Effector CD8-positive, alpha-beta T cell (primary cell): ENCODE data around the gene YIPF2.
"Not testable (repeated sequence)": the region's sequence is repeated elsewhere in the genome, so short reads cannot be mapped to it uniquely, and the experiment has no call there.

Source experiments
- DNase-seq: peaks from one replicate; lab custom pipeline; 2025; lab: John Stamatoyannopoulos, UW
- total RNA-seq, 4 experiments: gene quantifications; one replicate each; lab custom pipeline; 2026; lab: John Stamatoyannopoulos, UW

YIPF2 gene
- 29.3 to 48.6 (median 31.0) reads per million in 4 experiments for total RNA-seq

DNA sequence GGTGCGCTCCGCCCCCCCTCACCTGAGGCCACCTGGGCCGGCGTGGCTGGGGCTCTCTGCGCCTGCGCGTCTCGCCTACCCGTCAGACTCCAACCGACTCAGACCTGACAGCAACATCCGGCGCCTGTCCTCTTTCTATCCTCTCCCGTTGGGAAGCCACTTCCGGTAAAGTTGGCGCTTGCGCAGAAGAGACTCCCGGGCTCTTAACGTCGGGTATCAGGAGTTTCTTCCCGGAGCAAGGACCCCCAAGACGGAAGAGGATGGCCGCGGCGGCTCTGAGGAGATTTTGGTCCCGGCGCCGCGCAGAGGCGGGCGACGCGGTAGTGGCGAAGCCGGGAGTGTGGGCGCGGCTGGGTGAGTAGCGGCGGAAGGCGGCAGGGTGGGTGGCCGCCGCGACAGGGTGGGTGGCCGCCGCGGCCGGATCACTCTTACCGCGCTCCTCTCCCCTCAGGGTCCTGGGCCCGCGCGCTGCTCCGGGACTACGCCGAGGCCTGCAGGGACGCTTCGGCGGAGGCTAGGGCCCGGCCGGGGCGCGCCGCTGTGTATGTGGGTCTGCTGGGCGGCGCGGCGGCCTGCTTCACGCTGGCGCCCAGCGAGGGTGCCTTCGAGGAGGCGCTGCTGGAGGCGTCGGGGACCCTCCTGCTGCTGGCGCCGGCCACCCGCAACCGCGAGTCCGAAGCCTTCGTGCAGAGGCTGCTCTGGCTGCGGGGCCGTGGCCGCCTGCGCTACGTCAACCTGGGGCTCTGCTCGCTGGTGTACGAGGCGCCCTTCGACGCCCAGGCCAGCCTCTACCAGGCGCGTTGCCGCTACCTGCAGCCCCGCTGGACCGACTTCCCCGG, at the start of gene YIPF2, which contains the start of gene TIMM29:
Gene YIPF2, minus strand, starts transcription at position 77 of the 839 bp plus-strand sequence. CDS start 229 bp downstream, outside the sequence.
Gene TIMM29, plus strand, starts transcription at position 249 of the 839 bp plus-strand sequence. Its CDS starts 12 bp downstream, at position 261.
- DNase-seq = peak; percentile 91

DNA sequence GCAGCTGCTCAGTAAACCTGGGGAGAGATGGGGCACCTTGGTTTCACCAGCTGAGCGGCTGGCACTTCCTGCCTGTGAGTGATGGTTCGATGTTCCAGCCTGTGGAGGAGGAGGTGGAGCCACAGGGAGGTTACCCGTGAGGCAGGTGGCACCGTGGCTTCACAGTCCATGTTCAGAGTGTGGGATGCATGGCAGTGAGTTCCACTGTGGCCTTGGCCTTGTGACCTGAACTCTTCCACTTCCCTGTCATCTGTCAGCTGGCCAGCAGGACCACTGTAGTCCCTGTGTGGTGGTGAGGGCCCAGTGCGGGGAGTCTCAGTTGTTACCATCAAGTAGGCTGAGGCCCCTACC, 49.3 kb upstream of the YIPF2 start:
- no peak for DNase-seq

DNA sequence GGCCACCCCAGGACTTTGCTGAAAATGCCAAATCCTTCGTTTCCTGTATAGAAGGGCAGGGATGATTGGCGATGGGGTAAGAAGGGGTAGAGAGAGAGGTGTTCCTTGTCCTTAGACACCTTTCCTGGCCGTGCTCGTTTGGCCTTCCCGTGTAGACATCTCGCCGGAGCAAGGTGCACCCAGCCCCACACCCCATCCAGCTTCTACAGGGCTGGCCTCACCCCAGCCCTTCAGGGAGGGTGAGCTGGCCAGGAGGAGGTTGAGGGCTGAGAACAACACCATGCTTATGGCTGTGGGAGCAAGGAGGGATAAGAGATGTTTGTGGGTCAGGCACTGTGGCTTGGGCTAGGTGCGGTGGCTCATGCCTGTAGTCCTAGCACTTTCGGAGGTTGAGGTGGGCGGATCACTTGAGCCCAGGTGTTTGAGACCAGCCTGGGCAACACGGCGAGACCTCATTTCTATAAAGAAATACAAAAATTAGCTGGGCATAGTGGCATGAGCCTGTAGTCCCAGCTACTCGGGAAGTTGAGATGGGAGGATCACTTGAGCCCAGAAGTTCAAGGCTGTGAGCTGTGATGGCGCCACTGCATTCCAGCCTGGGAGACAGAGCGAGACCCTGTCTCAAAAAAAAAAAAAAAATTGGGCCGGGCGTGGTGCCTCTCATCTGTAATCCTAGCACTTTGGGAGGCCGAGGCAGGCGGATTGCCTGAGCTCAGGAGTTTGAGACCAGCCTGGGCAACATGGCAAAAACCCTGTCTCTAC, 47.9 kb upstream of the YIPF2 start:
- no peak for DNase-seq

DNA sequence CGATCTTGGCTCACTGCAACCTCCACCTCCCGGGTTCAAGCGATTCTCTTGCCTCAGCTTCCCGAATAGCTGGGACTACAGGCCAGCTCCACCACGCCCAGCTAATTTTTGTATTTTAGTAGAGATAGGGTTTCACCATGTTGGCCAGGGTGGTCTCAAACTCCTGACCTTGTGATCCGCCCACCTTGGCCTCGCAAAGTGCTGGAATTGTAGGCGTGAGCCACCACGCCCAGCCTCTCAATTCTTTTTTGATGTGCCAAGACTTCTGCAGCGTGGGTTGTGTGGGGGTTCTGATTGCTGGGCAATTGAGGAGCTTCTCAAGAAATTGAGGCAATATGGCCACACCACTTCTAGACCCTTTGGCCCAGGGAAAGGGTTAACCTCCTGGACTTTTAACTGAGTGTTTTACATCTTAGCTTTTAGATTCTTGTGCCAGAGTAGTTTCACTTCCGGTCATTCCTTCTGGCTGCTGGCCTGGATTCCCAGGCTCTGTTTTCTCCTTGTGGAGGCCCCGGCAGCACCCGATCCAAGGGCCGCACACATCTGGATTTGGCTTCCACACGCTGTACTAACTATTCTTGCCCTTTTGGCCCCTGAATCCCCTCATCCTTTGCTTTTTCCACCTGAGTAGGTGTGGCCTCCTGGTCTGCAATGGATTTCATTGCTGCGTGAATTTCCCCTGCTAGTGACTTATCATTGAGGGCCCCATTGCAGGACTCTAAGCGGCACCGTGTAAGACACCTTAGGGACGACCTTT, 47.1 kb upstream of the YIPF2 start:
- DNase-seq = no peak

DNA sequence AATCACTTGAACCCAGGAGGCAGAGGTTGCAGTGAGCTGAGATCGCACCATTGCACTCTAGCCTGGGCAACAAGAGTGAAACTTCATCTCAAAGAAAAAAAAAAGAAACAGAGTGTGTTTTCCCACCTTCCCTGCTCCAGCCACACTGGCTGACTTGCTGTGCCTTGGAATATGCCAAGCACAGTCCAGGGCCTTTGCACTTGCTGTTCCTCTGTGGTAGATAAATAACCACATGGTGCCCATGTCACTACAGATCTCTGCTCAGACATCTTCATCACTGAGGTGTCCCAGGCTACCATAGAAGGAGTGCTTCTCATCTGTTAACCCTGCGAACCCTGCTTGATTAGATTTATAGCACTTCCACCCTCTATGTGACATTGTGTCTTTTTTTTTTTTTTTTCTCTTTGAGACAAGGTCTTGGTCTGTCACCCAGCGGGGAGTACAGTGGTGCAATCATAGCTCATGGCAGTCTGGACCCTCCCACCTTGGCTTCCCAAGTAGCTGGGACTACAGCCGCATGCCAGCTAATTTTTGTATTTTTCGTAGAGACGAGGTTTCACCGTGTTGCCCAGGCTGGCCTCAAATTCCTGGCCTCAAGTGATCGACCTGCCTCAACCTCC, 42.8 kb upstream of the YIPF2 start:
- DNase-seq = no peak

DNA sequence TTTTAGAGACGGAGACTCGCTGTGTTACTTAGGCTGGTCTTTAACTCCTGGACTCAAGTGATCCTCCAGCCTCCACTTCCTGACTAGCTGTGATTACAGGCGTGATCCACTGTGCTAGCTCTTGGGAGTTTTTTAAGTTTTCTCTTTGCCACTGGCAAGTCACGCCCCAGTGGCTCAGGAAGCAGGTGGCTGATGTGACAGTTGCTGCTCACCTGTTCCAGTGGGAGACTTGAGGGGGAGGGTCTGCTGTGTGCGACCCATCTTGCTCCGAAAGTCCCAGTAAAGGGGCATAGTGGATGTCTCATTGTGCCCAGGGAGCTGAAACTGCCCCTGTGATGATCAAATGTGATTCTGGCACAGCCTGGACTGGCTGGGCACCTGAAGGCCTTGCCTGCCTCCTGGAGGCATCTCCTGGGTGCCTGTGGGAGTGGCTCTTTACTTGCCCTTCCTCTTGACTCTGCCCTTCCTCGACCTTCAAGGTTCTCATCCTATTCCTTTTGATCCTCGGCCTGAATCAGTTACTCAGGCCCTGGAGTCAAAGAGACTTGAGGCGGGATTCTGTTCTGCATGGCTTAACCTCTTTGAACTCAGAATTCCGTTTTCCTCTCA, 40.2 kb upstream of the YIPF2 start:
- no peak for DNase-seq

DNA sequence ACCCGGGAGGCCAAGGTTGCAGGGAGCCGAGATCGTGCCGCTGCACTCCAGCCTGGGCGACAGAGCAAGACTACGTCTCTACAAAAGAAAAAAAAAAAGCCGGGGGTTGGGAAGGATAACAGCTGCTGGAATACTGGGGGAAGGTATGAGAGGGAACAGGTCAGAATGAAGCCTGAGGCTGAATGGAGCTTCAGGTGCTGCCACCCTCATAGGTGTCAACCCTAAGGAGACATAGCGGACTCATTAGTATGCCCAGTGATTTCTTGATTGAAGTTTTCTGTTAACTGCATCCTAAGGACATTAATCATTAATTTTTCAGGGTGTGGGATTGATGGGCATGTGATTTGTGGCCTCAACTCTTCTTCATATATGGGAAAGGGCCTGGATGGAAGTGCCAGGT, 38.4 kb upstream of the YIPF2 start:
- DNase-seq = no peak

DNA sequence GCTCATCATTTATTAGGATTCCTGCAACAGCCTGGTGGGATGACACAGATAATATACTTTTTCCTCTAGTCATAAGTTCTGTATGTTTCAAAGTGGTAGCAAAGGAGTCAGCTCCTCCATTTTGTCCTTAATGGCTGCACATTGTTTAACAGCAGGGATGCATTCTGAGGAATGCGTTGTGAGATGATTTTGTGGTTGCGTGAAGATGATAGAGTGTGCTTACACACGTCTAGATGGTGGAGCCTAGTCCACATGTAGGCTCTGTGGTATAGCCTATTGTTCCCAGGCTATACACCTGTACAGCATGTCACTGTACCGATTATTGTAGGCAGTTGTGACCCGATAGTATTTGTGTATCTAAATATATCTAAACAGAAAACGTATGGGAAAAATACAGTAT, 37.0 kb upstream of the YIPF2 start:
- DNase-seq = no peak

DNA sequence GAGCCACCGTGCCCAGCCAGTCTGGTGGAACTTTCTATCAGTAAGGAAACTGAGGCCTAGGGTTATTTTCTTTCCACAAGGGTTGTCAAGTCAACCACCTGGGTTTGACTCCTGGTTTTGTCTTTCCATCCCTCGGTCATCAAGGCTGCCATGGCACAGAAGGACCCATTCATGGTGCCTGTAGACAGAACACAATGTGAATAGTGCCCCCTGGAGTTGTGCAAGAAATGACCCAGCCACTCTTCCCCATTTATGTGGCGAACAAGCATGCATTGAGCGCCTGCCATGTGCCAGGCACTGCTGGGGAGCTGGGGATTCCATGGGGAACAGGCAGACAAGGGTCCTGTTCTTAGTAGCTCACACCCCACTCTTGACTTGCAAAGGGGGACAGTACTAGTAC, 36.5 kb upstream of the YIPF2 start:
- no peak for DNase-seq

DNA sequence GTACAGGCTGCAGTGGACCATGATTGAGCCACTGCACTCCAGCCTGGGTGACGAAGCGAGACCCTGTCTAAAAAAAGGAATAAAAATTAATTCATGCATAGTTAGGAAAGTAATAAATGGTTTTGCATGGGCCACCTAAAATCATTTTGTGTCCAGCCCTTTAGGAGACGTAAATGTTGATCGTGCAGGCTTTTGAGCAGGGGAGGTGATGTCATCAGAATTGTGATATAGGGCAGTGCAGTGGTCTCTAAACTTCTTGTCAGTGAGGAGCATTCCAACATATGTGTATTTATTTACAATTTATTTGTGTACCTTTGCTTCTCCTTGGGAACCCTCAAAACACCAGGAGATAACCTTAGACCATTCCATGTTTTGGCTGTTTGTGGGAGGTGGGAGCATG, 35.4 kb upstream of the YIPF2 start:
- no peak for DNase-seq

DNA sequence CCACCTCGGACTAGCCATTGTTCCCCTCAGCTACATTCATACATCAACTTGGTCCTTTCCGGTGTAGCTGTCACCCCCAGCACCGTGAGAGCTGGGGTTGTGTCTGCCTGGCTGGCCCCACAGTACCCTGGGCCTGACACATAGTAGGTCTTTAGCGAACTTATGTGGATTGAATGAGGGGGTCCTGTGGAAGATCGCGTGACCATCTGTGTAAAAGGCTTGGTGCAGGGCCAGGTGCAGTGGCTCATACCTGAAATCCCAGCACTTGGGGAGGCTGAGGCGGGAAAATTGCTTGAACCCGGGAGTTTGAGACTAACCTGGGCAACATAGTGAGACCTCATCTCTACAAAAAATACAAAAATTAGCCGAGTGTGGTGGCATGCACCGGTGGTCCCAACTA, 34.4 kb upstream of the YIPF2 start:
- no peak for DNase-seq

DNA sequence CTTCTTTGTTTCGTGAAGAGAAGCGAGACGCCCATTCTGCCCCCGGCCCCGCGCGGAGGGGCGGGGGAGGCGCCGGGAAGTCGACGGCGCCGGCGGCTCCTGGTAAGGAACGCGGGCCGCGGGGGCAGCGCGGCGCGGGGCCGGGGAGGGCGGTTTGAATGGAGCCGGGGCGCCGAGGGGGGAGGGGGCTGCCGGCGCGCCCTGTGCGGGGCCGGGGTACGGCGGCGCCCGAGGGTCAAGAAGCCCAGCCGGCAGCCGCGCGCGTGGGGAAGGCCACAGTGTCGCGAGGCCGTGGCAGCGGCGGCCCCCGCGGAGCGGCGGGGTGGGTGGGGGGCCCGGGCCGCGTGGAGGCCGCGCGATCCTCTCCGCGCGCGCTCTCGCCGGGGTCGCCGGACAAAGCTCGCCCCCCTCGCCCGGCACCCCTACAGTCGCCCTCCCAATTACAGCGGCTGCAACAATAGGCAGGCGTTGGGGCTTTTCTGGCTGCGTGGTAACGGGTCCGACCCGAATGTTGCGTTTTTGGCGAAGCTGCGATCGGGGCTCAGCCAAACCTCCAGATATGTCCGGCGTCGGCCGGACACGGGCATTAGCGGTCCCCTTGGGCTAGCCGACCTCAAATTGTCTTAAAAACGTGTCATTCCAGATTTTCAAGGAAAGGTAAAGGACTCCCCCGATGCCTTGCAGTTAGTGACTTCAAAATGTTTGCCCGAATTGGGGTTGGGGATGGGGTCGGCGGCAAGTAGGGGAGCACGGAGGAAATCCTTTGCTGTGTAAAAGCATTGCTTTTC, 32.8 kb upstream of the YIPF2 start:
- no peak for DNase-seq

DNA sequence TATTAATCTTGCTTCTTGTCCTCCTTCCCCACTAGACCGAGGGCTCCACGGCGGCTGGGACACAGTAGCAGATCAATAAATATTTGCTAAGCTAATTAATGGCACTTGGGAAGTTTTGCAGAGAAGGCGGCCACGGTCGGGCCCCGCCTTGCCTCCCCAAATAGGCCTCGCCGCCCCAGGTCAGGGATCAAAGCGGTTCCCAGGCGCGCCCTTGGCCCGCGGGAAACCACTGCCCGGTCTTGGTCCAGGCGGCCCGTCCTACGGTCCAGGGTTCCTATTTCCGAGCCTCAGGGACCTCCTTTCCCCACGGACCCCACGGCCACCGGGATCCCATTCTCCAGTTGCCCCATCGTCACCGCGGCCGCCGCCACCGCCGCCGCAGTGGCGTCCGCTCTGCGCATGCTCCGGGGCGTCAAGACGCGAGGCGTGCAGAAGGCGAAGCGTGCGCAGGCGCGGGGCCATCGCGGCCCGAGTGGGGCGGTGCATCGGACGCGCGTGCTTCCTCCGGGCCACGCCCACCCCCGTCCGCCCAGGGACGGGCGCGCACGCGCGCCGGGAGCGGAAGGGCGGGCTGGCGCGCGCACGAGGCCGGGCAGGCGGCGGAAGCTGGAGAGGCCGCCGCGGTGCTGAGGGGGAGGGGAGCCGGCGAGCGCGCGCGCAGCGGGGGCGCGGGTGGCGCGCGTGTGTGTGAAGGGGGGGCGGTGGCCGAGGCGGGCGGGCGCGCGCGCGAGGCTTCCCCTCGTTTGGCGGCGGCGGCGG, 32.1 kb upstream of the YIPF2 start, which contains the start of gene SMARCA4:
Gene SMARCA4, plus strand, starts transcription at position 717 of the 759 bp plus-strand sequence. CDS start 23,122 bp downstream, outside the sequence.
- peak; percentile 97 for DNase-seq

DNA sequence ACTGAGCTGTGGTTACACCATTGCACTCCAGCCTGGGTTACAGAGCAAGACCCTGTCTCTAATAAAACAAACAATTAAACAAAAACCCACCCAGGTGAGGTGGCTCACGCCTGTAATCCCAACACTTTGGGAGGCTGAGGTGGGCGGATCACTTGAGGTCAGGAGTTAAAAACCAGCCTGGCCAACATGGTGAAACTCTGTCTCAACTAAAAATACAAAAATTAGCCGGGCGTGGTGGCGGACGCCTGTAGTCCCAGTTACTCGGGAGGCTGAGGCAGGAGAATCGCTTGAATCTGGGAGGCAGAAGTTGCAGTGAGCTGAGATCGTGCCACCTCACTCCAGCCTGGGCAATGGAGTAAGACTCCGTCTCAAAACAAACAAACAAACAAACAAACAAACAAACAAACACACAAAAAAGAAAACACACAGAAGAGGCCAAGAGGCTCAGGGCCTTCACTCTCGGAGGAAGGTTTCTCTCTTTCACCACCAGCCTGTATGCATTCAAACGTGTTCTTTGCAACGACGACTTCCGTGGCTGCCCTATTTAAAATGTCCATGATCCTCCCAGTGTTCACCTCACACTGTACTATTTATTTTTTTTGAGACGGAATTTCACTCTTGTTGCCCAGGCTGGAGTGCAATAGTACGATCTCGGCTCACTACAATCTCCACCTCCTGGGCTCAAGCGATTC, 31.0 kb upstream of the YIPF2 start:
- DNase-seq = not testable (repeated sequence)

DNA sequence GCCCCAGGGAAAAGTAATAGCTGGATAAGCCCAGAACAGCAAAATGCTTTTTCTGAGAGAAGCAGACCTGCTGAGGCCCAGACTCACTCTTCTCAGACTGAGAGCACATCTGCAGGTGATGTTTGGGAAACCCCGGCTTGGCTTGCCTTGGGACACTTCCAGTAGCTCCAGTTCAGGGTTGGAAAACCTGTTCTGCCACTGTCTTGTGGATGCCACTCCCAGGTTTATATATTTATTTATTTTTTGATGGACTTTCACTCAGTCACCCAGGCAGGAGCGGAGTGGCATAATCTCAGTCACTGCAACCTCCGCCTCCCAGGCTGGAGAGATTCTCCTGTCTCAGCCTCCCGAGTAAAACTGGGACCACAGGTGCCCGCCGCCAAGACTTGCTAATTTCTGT, 24.4 kb upstream of the YIPF2 start:
- no peak for DNase-seq

DNA sequence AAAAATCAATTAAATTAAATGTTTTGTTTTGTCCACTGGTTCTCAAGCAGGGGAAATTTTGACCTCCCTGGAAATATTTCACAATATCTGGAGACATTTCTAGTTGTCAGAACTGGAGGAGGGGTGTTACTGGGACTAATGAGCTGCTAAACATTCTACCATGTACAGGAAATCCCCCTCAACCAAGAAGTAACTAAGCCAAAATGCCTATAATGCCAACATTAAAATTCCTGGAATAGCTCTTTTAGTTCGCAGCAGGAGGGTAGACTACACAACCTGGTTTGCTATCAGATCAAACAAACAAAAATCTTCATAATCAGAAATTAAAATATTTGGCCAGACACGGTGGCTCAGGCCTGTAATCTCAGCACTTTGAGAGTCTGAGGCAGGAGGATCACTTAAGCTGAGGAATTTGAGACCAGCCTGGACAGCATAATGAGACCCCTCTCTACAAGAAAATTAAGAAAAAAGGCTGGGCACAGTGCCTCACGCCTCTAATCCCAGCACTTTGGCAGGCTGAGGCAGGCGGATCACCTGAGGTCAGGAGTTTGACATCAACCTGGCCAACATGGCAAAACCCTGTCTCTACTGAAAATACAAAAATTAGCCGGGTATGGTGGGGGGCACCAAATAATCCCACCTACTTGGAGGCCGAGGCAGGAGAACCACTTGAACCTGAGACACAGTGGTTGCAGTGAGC, 18.7 kb upstream of the YIPF2 start:
- DNase-seq = no peak

DNA sequence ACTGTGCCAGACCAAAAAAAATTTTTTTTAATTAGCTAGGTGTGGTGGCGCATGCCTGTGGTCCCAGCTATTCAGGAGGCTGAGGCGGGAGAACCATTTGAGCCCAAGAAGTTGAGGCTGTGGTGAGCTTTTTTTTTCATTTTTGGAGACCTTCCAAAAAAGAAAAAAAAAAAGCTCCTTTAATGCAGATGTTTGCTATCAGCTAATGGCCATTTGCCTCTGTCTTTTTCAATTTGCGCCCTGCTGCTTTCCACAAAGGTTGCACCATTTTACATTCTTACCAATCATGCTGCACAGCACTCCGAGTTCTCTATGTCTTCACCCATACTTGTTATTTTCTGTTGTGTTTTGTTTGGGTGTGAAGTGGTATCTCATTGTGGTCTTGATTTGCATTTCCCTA, 16.8 kb upstream of the YIPF2 start:
- no peak for DNase-seq

DNA sequence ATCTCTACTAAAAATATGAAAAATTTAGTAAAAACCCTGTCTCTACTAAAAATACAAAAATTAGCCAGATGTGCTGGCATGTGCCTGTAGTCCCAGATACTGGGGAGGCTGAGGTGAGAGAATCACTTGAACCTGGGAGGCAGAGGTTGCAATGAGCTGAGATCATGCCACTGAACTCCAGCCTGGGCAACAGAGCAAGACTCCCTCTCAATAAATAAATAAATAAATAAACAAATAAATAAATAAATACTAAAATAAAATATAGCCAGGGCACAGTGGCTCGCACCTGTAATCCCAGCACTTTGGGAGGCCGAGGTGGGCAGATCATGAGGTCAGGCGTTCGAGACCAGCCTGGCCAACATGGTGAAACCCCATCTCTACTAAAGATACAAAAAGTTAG, 15.0 kb upstream of the YIPF2 start:
- DNase-seq = not testable (repeated sequence)
